DOHH2 (cell line): ENCODE results near the gene IFNG.

Experiments used
- H3F3A ChIP-seq: fragments of 200-600 bp; sonication (generic), shearing (Covaris generic); 2 replicates; pipeline ENCODE4 v1.6.0; 2016; ENCODE audit warnings: antibody characterized with exemption, mild to moderate bottlenecking; ENCODE audit not compliant: control insufficient read depth, insufficient read depth
- H3K27ac ChIP-seq: fragments of 200-600 bp; sonication (generic); 2 replicates; pipeline ENCODE4 v1.5.1; 2014; ENCODE audit warnings: low read depth, mild to moderate bottlenecking, low read length, moderate library complexity
- H3K27me3 ChIP-seq: fragments of 200-600 bp; sonication (generic); 2 replicates; pipeline ENCODE4 v1.6.1; 2014; ENCODE audit warnings: mild to moderate bottlenecking, low read length, mixed read lengths; ENCODE audit not compliant: control insufficient read depth
- H3K36me3 ChIP-seq: fragments of 200-600 bp; sonication (generic); 2 replicates; pipeline ENCODE4 v1.6.1; 2014; ENCODE audit warnings: mild to moderate bottlenecking, low read length, moderate library complexity, mixed read lengths; ENCODE audit not compliant: control insufficient read depth
- H3K4me1 ChIP-seq: fragments of 200-600 bp; sonication (generic); 2 replicates; pipeline ENCODE4 v1.6.1; 2014; ENCODE audit warnings: mild to moderate bottlenecking, low read length, mixed read lengths; ENCODE audit not compliant: control insufficient read depth
- H3K4me2 ChIP-seq: fragments of 200-600 bp; sonication (generic); 2 replicates; pipeline ENCODE4 v1.6.0; 2014; ENCODE audit warnings: mild to moderate bottlenecking, low read length, moderate library complexity
- H3K4me3 ChIP-seq: fragments of 200-600 bp; sonication (generic); 2 replicates; pipeline ENCODE4 v1.5.1; 2014; ENCODE audit warnings: mild to moderate bottlenecking, low read length, mixed read lengths
- H3K79me2 ChIP-seq: fragments of 200-600 bp; sonication (generic); 2 replicates; pipeline ENCODE4 v1.6.1; 2014; ENCODE audit warnings: mild to moderate bottlenecking, low read length, mixed read lengths; ENCODE audit not compliant: control insufficient read depth
- H3K9me2 ChIP-seq: fragments of 200-600 bp; sonication (generic); replicated peaks from 2 replicates; pipeline ENCODE4 v1.6.1; 2014; ENCODE audit warnings: mild to moderate bottlenecking, low read length, mixed read lengths; ENCODE audit not compliant: control insufficient read depth
- H3K9me3 ChIP-seq: fragments of 200-600 bp; sonication (generic); 2 replicates; pipeline ENCODE4 v1.6.1; 2014; ENCODE audit warnings: antibody characterized with exemption, low read length, mixed read lengths; ENCODE audit not compliant: control insufficient read depth, insufficient read depth
- H4K20me1 ChIP-seq: fragments of 200-600 bp; sonication (generic); 2 replicates; pipeline ENCODE4 v1.6.0; 2014; ENCODE audit warnings: low read depth, mild to moderate bottlenecking, antibody characterized with exemption, low read length, moderate library complexity; ENCODE audit not compliant: control insufficient read depth, insufficient read depth
- EZH2phosphoT487 ChIP-seq: fragments of 200-600 bp; sonication (generic); IDR thresholded peaks from 2 replicates; pipeline ENCODE4 v1.6.1; 2017; ENCODE audit warnings: borderline replicate concordance, mild to moderate bottlenecking, antibody characterized with exemption, low read length, moderate library complexity, mixed read lengths
- TF ChIP-seq, protein P1 (sequence below): fragments of 200-600 bp; sonication (generic); IDR thresholded peaks from one replicate; pipeline ENCODE4 v1.5.1; 2014; ENCODE audit warnings: antibody characterized with exemption, mild to moderate bottlenecking, low read depth, low read length; ENCODE audit not compliant: poor library complexity, severe bottlenecking

IFNG gene

DNA sequence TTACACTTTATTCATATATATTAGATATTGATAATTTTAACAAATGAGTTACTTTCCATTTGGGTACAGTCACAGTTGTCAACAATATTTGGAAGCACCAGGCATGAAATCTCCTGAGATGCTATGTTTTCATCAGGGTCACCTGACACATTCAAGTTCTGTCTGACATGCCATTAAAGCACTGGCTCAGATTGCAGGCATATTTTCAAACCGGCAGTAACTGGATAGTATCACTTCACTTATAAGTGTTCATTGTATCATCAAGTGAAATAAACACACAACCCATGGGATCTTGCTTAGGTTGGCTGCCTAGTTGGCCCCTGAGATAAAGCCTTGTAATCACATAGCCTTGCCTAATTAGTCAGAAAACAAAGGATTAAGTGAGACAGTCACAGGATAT, 4.8 kb downstream of the IFNG start:
- no peaks in the 10 kb centered on the region for H4K20me1 ChIP-seq
- H3K4me3 ChIP-seq, result no peak overlapping the region
- no peaks in the 10 kb centered on the region for H3K27me3 ChIP-seq
- peaks cover 3% of the 10 kb centered on the region; the same call in 1 of the 2 replicates for H3K4me1 ChIP-seq
- no peaks in the 10 kb centered on the region for H3F3A ChIP-seq
- H3K9me2 ChIP-seq, result no peaks in the 10 kb centered on the region
- H3K36me3 ChIP-seq, result no peaks in the 10 kb centered on the region
- no peaks in the 10 kb centered on the region for H3K79me2 ChIP-seq
- no peaks in the 10 kb centered on the region for H3K9me3 ChIP-seq
- TF ChIP-seq EZH2phosphoT487, result no peak
- TF ChIP-seq, protein P1, sequence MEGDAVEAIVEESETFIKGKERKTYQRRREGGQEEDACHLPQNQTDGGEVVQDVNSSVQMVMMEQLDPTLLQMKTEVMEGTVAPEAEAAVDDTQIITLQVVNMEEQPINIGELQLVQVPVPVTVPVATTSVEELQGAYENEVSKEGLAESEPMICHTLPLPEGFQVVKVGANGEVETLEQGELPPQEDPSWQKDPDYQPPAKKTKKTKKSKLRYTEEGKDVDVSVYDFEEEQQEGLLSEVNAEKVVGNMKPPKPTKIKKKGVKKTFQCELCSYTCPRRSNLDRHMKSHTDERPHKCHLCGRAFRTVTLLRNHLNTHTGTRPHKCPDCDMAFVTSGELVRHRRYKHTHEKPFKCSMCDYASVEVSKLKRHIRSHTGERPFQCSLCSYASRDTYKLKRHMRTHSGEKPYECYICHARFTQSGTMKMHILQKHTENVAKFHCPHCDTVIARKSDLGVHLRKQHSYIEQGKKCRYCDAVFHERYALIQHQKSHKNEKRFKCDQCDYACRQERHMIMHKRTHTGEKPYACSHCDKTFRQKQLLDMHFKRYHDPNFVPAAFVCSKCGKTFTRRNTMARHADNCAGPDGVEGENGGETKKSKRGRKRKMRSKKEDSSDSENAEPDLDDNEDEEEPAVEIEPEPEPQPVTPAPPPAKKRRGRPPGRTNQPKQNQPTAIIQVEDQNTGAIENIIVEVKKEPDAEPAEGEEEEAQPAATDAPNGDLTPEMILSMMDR, result no peak
- H3K4me2 ChIP-seq, result no peak overlapping the region
- no peak overlapping the region for H3K27ac ChIP-seq

DNA sequence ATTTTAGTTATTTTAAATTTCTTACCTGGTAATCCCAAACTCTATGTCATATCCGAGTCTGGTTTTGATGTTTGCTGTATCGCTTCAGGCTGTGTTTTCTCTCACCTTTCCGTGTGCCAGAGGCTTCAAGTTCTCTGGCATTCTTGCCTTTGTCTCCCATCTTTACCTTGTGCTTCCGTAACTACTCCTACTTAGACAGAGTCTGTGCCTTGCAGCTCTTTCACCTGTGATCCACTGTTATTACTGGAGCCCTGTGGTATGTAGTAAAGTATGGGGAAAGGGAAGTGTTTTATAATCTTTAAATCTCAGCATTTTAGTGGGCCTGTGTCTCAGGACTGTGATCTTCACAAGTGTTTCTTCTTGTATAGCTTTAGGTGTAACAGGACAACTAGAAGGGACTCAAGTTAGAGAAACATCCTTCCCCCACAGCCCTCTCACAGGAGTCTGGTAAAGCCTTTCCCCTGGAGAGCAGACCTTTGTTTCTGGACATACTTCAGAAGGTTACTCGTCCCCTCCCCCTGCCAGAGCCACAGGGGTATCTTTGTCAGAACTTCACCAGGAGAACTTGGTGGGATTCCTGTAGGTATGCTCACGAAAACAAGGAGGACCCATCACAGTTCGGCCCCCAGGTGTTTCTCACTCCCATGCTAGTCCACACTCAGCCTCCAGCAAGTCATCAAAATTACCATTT, 11.1 kb downstream of the IFNG start:
- no peaks in the 10 kb centered on the region for H3K79me2 ChIP-seq
- TF ChIP-seq, protein P1, result no peak
- TF ChIP-seq EZH2phosphoT487, result no peak
- peak overlapping the region; percentile 37 for H3K4me2 ChIP-seq
- H3K27ac ChIP-seq, result no peak overlapping the region
- no peak overlapping the region for H3K4me3 ChIP-seq
- no peaks in the 10 kb centered on the region for H4K20me1 ChIP-seq
- H3K9me2 ChIP-seq, result no peaks in the 10 kb centered on the region
- no peaks in the 10 kb centered on the region for H3K27me3 ChIP-seq
- no peaks in the 10 kb centered on the region for H3K36me3 ChIP-seq
- H3F3A ChIP-seq, result no peaks in the 10 kb centered on the region
- no peaks in the 10 kb centered on the region for H3K9me3 ChIP-seq
- peaks cover 19% of the 10 kb centered on the region for H3K4me1 ChIP-seq

DNA sequence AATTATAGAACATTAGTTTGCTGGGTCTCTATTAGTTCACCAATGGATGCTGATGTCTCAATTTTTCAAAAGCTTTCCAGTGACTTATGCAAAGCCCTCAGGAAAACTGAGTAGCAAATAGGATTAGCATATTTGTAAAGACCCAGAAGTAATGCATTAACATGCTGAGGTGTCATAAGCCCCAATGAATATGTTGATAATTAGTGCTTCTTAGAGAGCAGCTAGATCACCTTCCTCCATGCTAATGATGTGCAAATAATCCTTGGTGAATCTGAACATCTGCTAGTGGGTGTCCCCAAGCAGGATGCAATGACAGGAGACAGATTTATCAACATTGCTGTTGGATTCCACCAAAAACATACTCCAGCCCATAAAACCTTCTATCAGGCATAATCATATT, 19.0 kb downstream of the IFNG start:
- Histone ChIP-seq H3K79me2 (no peaks in the 10 kb centered on the region), H3K36me3 (no peaks in the 10 kb centered on the region), H3K4me3 (no peak overlapping the region), H3F3A (no peaks in the 10 kb centered on the region), H3K27ac (no peak overlapping the region), H3K27me3 (no peaks in the 10 kb centered on the region), H3K9me3 (no peaks in the 10 kb centered on the region), H4K20me1 (no peaks in the 10 kb centered on the region), H3K9me2 (no peaks in the 10 kb centered on the region), H3K4me1 (no peaks in the 10 kb centered on the region), H3K4me2 (no peak overlapping the region)
- TF ChIP-seq, protein P1, result no peak
- no peak for TF ChIP-seq EZH2phosphoT487
